DLD1 (cell line): ENCODE data around the gene SPEM3.
"Not testable (repeated sequence)": the region's sequence is repeated elsewhere in the genome, so short reads cannot be mapped to it uniquely, and the experiment has no call there.

Source experiments
- in situ Hi-C: cut with HindIII; loops from 2 replicates; pipeline ENCODE4 v1.10.0; 2017; ENCODE audit warnings: low sequenced_read_pairs

The SPEM3 gene

GRCh38 chr17:7468804-7469389 is 40.2 kb downstream of the SPEM3 start:
- in situ Hi-C loops = no loop called here

GRCh38 chr17:7469843-7470242 is 41.2 kb downstream of the SPEM3 start:
- in situ Hi-C loops = not testable (repeated sequence)

- in situ Hi-C loops = not testable (repeated sequence)
Measured at GRCh38 chr17:7470457-7470973, 41.9 kb downstream of the SPEM3 start.

GRCh38 chr17:7471729-7472128 is 43.1 kb downstream of the SPEM3 start:
- in situ Hi-C loops = no loop called here

GRCh38 chr17:7474767-7475166 is 46.1 kb downstream of the SPEM3 start:
- in situ Hi-C loops = not testable (repeated sequence)

- in situ Hi-C loops = no loop called here
Measured at GRCh38 chr17:7475764-7476422, 47.2 kb downstream of the SPEM3 start.

GRCh38 chr17:7476494-7476893 is 47.8 kb downstream of the SPEM3 start:
- in situ Hi-C loops = no loop called here

- in situ Hi-C loops = no loop called here
Measured at GRCh38 chr17:7476951-7477350, 48.3 kb downstream of the SPEM3 start.

GRCh38 chr17:7477392-7478275 is 49.0 kb downstream of the SPEM3 start:
- in situ Hi-C loops = no loop called here

GRCh38 chr17:7478276-7479212 is 49.9 kb downstream of the SPEM3 start:
- in situ Hi-C loops = no loop called here

- in situ Hi-C loops = no loop called here
Measured at GRCh38 chr17:7479213-7480088, 50.8 kb downstream of the SPEM3 start, which contains the start of gene ZBTB4. ZBTB4 (minus strand) TSS chr17:7479631; CDS start chr17:7466801, 12,830 bp downstream.

- in situ Hi-C loops = no loop called here
Measured at GRCh38 chr17:7480089-7480384, 51.4 kb downstream of the SPEM3 start.

GRCh38 chr17:7481275-7481674 is 52.6 kb downstream of the SPEM3 start, which contains the start of gene SLC35G6:
SLC35G6 (plus strand) TSS chr17:7481446; CDS start chr17:7481517, 71 bp downstream.
- in situ Hi-C loops = not testable (repeated sequence)

GRCh38 chr17:7481842-7482741 is 53.4 kb downstream of the SPEM3 start:
- in situ Hi-C loops = not testable (repeated sequence)
